GM12878 (cell line): ENCODE data around the gene SLC35A2.

Experiments used
- CHD2 ChIP-seq: IDR thresholded peaks from 2 replicates; pipeline ENCODE4 v1.6.1; 2011; ENCODE audit warnings: low read depth, low read length, improper control_type of control experiment, borderline replicate concordance
- CREB1 ChIP-seq: IDR thresholded peaks from 2 replicates; pipeline ENCODE4 v1.6.1; 2012; ENCODE audit warnings: low read depth, mild to moderate bottlenecking, inconsistent platforms
- EZH2 ChIP-seq: IDR thresholded peaks from 2 replicates; pipeline ENCODE4 v1.6.1; 2012; ENCODE audit warnings: low read depth, mild to moderate bottlenecking, control low read depth, inconsistent platforms, low read length, borderline replicate concordance; ENCODE audit not compliant: control insufficient read depth
- FOS ChIP-seq: IDR thresholded peaks from 3 replicates; pipeline ENCODE4 v1.6.1; 2011; ENCODE audit warnings: borderline replicate concordance; ENCODE audit not compliant: insufficient read length; ENCODE audit errors: extremely low read depth
- MTA2 ChIP-seq: fragments of 450-650 bp; IDR thresholded peaks from 2 replicates; pipeline ENCODE4 v1.6.1; 2016; ENCODE audit warnings: low read depth, mild to moderate bottlenecking, moderate library complexity
- PAX5 ChIP-seq: IDR thresholded peaks from 2 replicates; pipeline ENCODE4 v1.6.1; 2011; ENCODE audit warnings: low read depth, low read length, borderline replicate concordance
- RAD21 ChIP-seq: IDR thresholded peaks from 2 replicates; pipeline ENCODE4 v1.6.1; 2011; ENCODE audit warnings: mild to moderate bottlenecking, low read depth, low read length, moderate library complexity; ENCODE audit not compliant: insufficient read depth

DNA sequence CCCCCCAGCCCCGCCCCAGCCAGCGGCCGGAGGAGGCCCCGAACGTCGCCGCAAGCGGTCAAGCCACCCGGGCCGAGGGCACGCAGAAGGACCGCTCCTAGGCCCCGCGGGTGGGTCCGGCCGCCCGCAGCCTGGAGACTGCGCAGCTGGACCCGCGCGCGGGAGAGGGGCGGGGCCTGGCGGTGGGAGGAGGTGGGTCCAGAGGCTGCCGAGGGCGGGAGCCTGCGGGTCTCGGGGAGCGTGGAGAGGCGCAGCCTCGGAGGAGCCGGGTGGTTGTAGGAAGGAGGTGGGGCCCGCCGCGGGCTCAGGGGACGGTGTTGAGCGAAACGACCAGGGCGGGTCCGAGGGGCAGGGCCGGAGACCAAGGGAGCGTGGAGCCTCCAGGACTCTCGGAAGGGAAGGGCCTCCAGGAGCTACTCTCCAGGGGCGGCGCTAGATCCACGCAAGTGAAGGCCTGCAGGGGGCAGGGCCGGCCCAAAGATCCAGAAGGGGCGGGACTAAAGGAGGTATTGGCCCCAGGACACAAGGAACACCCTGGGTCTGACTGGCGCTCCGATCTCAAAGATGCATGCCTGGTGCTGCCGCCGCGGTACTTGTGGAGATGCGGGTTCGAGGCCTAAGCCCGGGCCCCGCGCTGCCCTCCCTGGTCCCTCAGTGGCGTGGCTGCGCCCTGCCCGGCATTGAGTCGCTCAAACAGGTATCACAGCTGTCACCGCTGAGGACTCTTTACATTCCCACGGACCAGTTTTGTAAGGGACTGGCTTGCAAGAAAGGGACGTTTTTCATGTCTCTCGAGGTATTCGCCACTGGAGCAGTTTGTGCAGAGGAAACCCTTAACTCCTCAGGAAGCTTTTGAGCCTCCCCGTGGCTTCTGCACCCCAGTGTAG is 19.8 kb downstream of the SLC35A2 start:
- TF ChIP-seq PAX5 (no peak), CREB1 (no peak), CHD2 (no peak), FOS (no peak), RAD21 (peak; percentile 43; the same call in 1 of the 2 replicates), EZH2 (no peak), MTA2 (no peak)
